Right renal pelvis (tissue), 4 donors: ENCODE measurements around the gene PDZRN4. TPM values are rescaled to one million over a fixed set of nuclear protein-coding genes. Genes with fewer than 3 reads are reported as not detected.

ENCODE experiments used
- DNase-seq, 4 donors: peaks; one replicate each; pipeline ENCODE4 v3.0.0-alpha.2; 2013; ENCODE audit warnings: low read depth in 4 of 4, low spot score in 3 of 4, missing footprints in 1 of 4
- polyA plus RNA-seq, 4 donors: library from polyadenylated mRNA; unstranded; fragments of 120-200 nt; gene quantifications; one replicate each; pipeline ENCODE4 v1.2.1, GENCODE V29; 2013; ENCODE audit not compliant: insufficient read length in 4 of 4

PDZRN4 gene
- polyA plus RNA-seq, 4 donors = 4.3 to 6.3 (median 5.4) TPM

- DNase-seq = no peak
Measured at GRCh38 chr12:41344776-41345470, 156.8 kb downstream of the PDZRN4 start.

GRCh38 chr12:41348198-41348597 lies 160.1 kb downstream of the PDZRN4 start:
- DNase-seq = no peak

GRCh38 chr12:41356181-41356580 lies 168.1 kb downstream of the PDZRN4 start:
- no peak for DNase-seq

- peak in 1 of 4 donors; percentile 16 for DNase-seq
Measured at GRCh38 chr12:41361738-41362137, 173.6 kb downstream of the PDZRN4 start.

- peak in 3 of 4 donors; percentile 14 to 29 (median 20) for DNase-seq
Measured at GRCh38 chr12:41362510-41362909, 174.4 kb downstream of the PDZRN4 start.

- no peak for DNase-seq
Measured at GRCh38 chr12:41362931-41363330, 174.8 kb downstream of the PDZRN4 start.

- DNase-seq = no peak
Measured at GRCh38 chr12:41364211-41364610, 176.1 kb downstream of the PDZRN4 start.

- DNase-seq = no peak
Measured at GRCh38 chr12:41365653-41366171, 177.6 kb downstream of the PDZRN4 start.

DNA sequence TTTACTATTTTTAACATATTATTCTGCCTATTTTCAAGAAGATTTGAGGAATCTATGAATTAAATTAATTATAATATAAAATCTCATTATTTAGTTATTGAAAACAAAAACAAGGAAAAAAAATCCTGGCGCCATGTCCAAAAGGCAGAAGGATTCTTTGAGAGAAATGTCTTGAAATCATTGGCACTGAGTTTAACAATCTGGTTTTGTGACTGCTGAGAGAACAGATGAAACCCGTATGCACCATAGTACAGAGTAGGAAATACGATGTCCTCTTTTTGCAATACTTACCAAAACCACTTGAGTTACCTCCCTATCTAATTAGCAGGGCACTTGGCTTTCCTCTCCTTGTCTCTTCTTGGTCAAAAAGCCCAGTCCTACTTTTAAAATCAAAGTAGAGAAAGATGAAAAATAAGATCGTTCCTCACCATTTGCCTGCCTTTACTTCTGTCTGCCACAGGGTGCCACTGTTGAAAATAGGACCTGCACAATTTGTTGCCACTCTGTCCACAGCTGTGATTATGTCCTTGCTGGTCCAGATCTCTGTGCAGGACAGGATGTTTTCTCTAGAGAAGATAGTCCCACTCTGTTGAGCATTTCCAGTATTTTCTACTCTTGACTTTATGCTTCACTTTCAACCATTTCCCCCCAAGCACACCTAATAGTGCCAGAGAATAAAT lies 179.7 kb downstream of the PDZRN4 start:
- no peak for DNase-seq

- DNase-seq = no peak
Measured at GRCh38 chr12:41380878-41381277, 192.8 kb downstream of the PDZRN4 start.

DNA sequence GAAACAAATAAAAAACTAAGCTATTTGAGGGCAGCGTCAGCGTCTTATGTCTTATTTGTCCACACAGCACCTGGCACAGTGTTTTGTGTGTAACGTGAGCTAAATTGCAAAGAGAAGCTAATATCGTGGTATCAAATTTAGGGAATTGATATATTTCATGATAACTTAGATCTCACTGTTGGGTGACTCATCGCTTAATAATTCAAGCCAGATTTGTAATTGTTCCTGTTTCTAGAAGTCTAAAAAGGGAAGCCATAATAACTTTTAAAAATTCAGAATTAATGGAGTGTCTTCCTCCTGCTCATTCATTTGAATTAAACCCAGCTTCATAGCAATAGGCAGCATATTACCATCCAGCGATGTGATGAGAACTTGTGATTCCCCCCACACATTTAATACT lies 214.7 kb downstream of the PDZRN4 start:
- no peak for DNase-seq

GRCh38 chr12:41407232-41407799 lies 219.2 kb downstream of the PDZRN4 start:
- no peak for DNase-seq

DNA sequence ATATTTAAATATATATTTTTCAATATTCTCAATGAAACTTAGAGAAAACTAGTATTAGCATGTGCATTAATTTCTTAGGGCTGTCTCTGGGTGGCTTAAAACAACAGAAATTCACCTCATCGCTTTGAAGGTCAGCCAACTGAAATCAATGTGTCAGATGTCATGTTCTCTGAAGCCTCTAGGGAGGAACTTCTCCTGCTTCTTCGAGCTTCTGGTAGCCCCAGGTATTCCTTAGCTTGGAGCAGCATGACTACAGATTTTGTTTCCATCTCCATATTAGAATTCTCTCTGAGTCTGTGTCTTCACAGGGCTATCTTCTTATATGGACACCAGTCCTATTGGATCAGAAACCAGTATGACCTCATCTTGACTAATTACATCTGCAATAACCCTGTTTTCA lies 221.5 kb downstream of the PDZRN4 start:
- no peak for DNase-seq

- no peak for DNase-seq
Measured at GRCh38 chr12:41418586-41418985, 230.5 kb downstream of the PDZRN4 start.

- no peak for DNase-seq
Measured at GRCh38 chr12:41419131-41419893, 231.2 kb downstream of the PDZRN4 start.

GRCh38 chr12:41424651-41425050 lies 236.5 kb downstream of the PDZRN4 start:
- no peak for DNase-seq

- no peak for DNase-seq
Measured at GRCh38 chr12:41433460-41433859, 245.3 kb downstream of the PDZRN4 start.

- DNase-seq = no peak
Measured at GRCh38 chr12:41436076-41436475, 248.0 kb downstream of the PDZRN4 start.

DNA sequence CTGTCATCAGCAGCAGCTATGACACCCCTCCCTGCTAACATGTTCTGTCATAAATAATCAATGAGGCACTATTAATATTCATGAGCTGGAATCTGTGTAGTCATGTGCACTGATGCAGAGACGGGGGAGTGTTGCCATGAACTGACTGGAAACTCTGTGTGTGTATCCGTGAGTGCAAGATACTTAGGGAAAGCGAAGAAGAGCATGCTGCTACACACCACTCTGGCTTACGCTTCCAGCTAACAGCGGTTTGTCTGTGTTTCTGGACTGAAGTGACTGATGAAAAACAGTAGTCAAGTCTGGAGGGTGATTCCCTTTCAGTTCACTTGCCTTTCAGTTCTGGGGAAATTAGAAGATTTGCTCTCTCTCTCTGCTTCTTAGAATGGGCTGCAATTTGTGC lies 249.4 kb downstream of the PDZRN4 start:
- DNase-seq = peak in 2 of 4 donors; percentile 20 to 25

DNA sequence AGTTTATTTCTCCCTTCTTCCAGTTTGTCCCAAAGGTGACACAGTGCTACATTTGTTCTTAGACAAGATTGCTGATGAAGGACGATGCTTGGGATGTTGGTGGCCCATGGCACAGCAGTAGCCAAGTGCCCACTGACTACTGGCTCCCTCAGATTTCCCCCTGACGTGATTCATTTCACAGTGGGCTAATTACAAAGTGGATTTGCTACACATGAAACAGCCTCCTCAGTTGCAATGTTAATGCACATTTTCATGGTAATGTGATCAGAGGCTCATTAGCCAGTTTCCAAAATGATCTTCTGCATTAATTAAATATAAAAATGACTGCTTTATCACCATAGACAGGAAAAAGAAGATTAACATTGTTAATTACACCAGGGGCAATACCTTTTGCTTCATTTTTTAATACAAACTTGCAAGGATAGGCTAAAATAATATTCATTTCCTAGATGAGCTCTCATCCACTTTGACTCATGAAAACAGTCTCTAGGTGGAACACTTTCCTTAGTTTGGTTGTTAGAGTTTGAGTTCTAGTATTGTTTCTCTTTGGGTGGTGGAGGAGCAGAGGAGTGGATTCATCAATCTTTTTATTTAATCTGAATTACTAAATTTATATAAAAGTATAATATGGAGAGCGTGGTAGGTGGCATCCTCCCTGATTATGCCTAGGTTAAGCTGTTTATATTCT lies 250.9 kb downstream of the PDZRN4 start:
- DNase-seq = no peak
